Cardiac fibroblast (primary cell): ENCODE results near the gene CDC7.
"Not testable (repeated sequence)": the region's sequence is repeated elsewhere in the genome, so short reads cannot be mapped to it uniquely, and the experiment has no call there.

Source experiments
- DNase-seq, 2 donors: peaks; one replicate each; pipeline versions ENCODE4 v3.0.0 to v3.0.0-alpha.2; 2010; ENCODE audit warnings: low read depth in 2 of 2
- H3K4me3 ChIP-seq, 2 donors: replicated peaks in 1 of 2; 1 replicate in 1 of 2; 2 replicates in 1 of 2; pipeline ENCODE4 v1.5.1; 2011; ENCODE audit warnings: low read depth in 2 of 2, low read length in 2 of 2, mild to moderate bottlenecking in 2 of 2, moderate library complexity in 1 of 2
- CTCF ChIP-seq: IDR thresholded peaks from one replicate; pipeline ENCODE4 v1.5.1; 2011; ENCODE audit warnings: low read depth, mild to moderate bottlenecking, low read length, inconsistent platforms

Gene CDC7

DNA sequence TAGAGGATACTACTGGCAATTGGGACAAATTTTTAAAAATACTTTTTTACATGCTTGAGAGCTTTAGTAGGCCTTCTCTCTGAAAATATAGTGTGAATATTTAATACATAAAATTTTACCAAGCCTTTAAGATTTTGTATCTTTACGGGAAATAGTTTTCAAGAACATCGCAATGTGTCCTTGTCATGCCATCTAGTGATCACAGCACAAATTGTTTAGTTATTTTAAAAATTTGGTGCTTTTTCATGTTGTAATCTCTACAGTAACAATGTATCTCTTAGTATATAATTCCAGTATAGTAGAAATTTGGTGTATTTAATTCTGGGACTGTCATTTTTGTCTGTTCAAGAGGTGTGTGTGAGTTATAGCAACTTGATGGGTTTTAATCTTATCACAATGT lies 6.7 kb downstream of the CDC7 start:
- DNase-seq = peak; percentile 24 to 42
- no peak overlapping the region for H3K4me3 ChIP-seq
- TF ChIP-seq CTCF = peak; percentile 9

GRCh38 chr1:91510754-91511153 lies 10.1 kb downstream of the CDC7 start:
- TF ChIP-seq CTCF = no peak
- H3K4me3 ChIP-seq = no peak overlapping the region
- no peak for DNase-seq

DNA sequence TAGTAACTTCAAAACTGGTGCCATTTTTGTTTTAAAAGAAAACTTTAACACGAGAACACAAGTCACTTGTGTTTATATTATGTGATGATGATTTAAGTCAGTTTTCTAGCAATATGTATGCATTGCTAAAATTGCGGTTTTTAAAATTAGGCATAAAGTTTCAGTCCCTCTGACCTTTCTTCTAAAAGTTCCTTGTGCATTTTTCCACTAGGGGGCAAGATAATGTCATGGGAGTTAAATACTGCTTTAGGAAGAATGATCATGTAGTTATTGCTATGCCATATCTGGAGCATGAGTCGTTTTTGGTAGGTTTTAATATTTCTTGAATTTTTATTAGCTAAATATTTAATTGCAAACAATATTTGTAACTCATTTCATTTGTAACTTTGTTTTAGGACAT lies 10.7 kb downstream of the CDC7 start:
- TF ChIP-seq CTCF = peak; percentile 70
- no peak overlapping the region for H3K4me3 ChIP-seq
- peak; percentile 76 to 77 for DNase-seq

DNA sequence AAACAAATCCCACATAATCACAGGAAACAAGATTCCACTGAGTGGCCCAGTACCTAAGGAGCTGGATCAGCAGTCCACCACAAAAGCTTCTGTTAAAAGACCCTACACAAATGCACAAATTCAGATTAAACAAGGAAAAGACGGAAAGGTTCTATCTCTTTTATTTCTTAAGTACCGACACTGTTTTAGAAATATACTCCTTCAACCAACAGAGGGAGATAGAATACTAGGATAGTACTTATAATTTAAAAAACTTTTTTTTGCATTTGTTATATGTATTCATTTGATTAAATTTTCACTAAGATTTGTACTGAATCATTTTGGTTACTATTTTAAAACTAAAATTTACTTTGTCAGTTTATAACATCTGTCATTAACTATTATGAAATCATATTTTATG lies 12.5 kb downstream of the CDC7 start:
- TF ChIP-seq CTCF = peak; percentile 38
- peak; percentile 60 to 65 for DNase-seq
- no peak overlapping the region for H3K4me3 ChIP-seq

DNA sequence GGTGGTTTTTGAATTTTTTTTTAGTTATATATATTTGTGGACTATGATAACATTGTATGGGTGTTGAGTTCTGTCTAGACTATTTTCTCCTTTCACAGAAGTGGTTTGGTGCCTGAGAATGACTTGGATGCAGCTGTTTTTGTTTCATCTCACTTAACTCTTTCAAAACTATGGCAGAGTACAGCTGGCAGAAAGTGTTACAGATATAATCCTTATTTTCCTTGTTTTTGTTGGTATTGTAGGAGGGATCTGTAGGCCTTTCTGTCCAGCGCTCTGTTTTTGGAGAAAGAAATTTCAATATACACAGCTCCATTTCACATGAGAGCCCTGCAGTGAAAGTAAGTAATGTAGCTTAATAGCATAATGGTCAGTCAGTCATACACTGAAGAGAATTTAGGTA lies 13.1 kb downstream of the CDC7 start:
- H3K4me3 ChIP-seq = no peak overlapping the region
- no peak for TF ChIP-seq CTCF
- no peak for DNase-seq

DNA sequence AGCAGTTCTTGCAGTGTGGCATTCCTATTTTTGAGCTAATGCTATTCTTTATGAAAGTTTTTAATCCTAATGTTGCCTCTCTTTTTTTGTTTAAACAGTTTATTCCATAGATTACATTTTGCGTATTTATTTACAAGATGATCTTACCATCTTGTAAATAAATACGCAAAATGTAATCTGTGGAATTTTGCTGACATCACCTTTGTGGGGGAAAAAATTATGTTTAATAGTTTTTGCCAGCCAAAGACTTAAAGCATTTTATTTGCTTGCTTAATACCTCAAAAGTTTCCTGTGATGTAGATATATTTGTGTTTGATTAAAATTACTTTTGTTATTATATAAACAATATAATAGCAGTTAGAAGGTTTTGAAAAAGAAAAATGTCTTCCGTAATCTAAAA lies 15.3 kb downstream of the CDC7 start:
- no peak for TF ChIP-seq CTCF
- DNase-seq = no peak
- no peak overlapping the region for H3K4me3 ChIP-seq

DNA sequence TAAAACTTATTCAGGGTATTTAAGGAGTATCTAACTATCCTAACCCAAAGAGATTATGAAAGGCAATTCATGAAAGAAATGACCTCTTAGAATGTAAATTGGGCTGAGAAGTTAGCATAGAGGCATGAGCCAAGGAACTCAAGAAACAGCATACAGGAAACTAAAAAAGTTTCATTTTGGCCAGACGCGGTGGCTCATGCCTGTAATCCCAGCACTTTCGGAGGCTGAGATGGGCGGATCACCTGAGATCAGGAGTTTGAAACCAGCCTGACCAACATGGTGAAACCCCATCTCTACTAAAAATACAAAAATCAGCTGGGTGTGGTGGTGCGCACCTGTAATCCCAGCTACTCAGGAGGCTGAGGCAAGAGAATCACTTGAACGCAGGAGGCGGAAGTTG lies 16.0 kb downstream of the CDC7 start:
- DNase-seq, H3K4me3 ChIP-seq: not testable (repeated sequence)

GRCh38 chr1:91519167-91519566 lies 18.5 kb downstream of the CDC7 start:
- H3K4me3 ChIP-seq, DNase-seq: not testable (repeated sequence)
